Measurements from ENCODE around the gene RNF149. TPM values are rescaled to one million over a fixed set of nuclear protein-coding genes. Genes with fewer than 3 reads are reported as not detected.

The RNF149 gene
- total RNA-seq, 1 experiment from 2014 or later = 40.2 TPM

DNA sequence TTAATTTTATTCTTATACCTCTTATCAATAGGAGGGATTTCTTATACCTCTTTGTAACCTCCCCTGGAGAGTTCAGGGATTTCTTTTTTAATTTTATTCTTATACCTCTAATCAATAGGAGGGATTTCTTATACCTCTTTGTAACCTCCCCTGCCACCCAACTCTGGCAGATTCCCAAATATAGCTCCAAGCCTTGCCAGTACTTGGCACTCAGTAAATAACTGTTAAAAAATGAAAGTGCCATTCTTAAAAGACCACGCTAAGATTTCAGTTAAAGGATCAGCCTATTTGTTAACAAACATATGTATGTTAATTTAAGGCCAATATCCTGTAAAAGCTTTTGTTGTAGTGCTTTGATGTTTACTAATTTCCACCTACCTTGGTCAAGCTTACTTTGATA is 4.8 kb downstream of the RNF149 start:
- intact Hi-C loops (cut with micrococcal nuclease) = no loop called here
- no peak overlapping the region for H3K4me2 ChIP-seq (ENCODE audit: low read length)
- H3K9me3 ChIP-seq (ENCODE audit: control insufficient read depth in 1 of 2, insufficient read depth in 1 of 2, low read depth in 1 of 2, low read length in 2 of 2) = no peaks in the 10 kb centered on the region
- BruUV-seq (replicated peaks) = no TSS peak
- H3K4me3 ChIP-seq (replicated peaks in 1 of 2; ENCODE audit: low read depth in 1 of 2, low read length in 2 of 2) = no peak overlapping the region
- no peak overlapping the region for H3K27ac ChIP-seq (ENCODE audit: low read depth, low read length)
- DNase-seq (ENCODE audit: low read depth, low spot score) (no peak), ATAC-seq (no peak)
- H3K27me3 ChIP-seq (ENCODE audit: insufficient read depth, low read length) = no peaks in the 10 kb centered on the region
- RAD21 ChIA-PET (ENCODE audit: low non-redundant PET in 1 of 2, low total read pairs in 2 of 2, uncharacterized antibody in 2 of 2, unreplicated experiment in 2 of 2) = no interaction called here
- CTCF ChIA-PET = no interaction called here
- peaks cover 0 to 6% of the 10 kb centered on the region in 2 experiments; a peak in 1 of 4 replicates for H3K36me3 ChIP-seq (ENCODE audit: control insufficient read depth in 1 of 2, insufficient read depth in 2 of 2, low read length in 2 of 2)
- H3K9ac ChIP-seq (ENCODE audit: low read length) = no peak overlapping the region
- H4K20me1 ChIP-seq (ENCODE audit: insufficient read depth) = peaks cover 3% of the 10 kb centered on the region; the same call in 1 of the 2 replicates
- H2AFZ ChIP-seq (ENCODE audit: low read depth, low read length, poor library complexity, severe bottlenecking) = no peak overlapping the region
- no peaks in the 10 kb centered on the region for H3K9me2 ChIP-seq (ENCODE audit: insufficient read depth)
- H3K79me2 ChIP-seq (ENCODE audit: insufficient read depth, low read length) = peaks cover 97% of the 10 kb centered on the region
- H3K4me1 ChIP-seq (ENCODE audit: control insufficient read depth in 1 of 2, insufficient read depth in 2 of 2, low read length in 2 of 2) = peaks cover 13 to 29% of the 10 kb centered on the region in 2 experiments
- POLR2A ChIA-PET = no interaction called here
- TF ChIP-seq JUND (IDR thresholded peaks at IDR 0.05) = no peak
- no peak for TF ChIP-seq EZH2phosphoT487 (IDR thresholded peaks at IDR 0.05; ENCODE audit: borderline replicate concordance)
- TF ChIP-seq CBX3 (IDR thresholded peaks at IDR 0.05; ENCODE audit: low read depth) = no peak
- TF ChIP-seq EGR1 (IDR thresholded peaks at IDR 0.05; ENCODE audit: low read depth) = no peak
- TF ChIP-seq YY1 (IDR thresholded peaks at IDR 0.05; ENCODE audit: extremely low read depth, insufficient replicate concordance, low read depth, low read length) = no peak
- no peak for TF ChIP-seq TCF7L2 (IDR thresholded peaks at IDR 0.05; ENCODE audit: borderline replicate concordance, extremely low read depth, insufficient read depth, insufficient read length)
- TF ChIP-seq ELF1 (IDR thresholded peaks at IDR 0.05; ENCODE audit: borderline replicate concordance, low read depth) = no peak
- TF ChIP-seq, protein P1, sequence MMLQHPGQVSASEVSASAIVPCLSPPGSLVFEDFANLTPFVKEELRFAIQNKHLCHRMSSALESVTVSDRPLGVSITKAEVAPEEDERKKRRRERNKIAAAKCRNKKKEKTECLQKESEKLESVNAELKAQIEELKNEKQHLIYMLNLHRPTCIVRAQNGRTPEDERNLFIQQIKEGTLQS (IDR thresholded peaks at IDR 0.05) = no peak
- no peak for TF ChIP-seq ZNF274 (IDR thresholded peaks at IDR 0.05; ENCODE audit: low read depth, low read length)
- TF ChIP-seq, protein P2, sequence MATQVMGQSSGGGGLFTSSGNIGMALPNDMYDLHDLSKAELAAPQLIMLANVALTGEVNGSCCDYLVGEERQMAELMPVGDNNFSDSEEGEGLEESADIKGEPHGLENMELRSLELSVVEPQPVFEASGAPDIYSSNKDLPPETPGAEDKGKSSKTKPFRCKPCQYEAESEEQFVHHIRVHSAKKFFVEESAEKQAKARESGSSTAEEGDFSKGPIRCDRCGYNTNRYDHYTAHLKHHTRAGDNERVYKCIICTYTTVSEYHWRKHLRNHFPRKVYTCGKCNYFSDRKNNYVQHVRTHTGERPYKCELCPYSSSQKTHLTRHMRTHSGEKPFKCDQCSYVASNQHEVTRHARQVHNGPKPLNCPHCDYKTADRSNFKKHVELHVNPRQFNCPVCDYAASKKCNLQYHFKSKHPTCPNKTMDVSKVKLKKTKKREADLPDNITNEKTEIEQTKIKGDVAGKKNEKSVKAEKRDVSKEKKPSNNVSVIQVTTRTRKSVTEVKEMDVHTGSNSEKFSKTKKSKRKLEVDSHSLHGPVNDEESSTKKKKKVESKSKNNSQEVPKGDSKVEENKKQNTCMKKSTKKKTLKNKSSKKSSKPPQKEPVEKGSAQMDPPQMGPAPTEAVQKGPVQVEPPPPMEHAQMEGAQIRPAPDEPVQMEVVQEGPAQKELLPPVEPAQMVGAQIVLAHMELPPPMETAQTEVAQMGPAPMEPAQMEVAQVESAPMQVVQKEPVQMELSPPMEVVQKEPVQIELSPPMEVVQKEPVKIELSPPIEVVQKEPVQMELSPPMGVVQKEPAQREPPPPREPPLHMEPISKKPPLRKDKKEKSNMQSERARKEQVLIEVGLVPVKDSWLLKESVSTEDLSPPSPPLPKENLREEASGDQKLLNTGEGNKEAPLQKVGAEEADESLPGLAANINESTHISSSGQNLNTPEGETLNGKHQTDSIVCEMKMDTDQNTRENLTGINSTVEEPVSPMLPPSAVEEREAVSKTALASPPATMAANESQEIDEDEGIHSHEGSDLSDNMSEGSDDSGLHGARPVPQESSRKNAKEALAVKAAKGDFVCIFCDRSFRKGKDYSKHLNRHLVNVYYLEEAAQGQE (IDR thresholded peaks at IDR 0.05; ENCODE audit: low read depth) = no peak
- TF ChIP-seq POLR2AphosphoS5 (IDR thresholded peaks at IDR 0.05; ENCODE audit: low read depth, low read length) = no peak
- no peak for TF ChIP-seq EZH2 (IDR thresholded peaks at IDR 0.05)
- TF ChIP-seq SRF (IDR thresholded peaks at IDR 0.05; ENCODE audit: low read depth) = no peak
- no peak for TF ChIP-seq FOSL1 (IDR thresholded peaks at IDR 0.05; ENCODE audit: low read depth)
- no peak for TF ChIP-seq SP1 (IDR thresholded peaks at IDR 0.05; ENCODE audit: low read depth)

Data from HCT116 (cell line).